Mesendoderm (in vitro differentiated cells): ENCODE data around the gene KCNJ5.

Experiments used
- DNase-seq: peaks from one replicate; pipeline ENCODE4 v3.0.0; 2013
- H2AK5ac ChIP-seq: 2 replicates; pipeline ENCODE4 v1.6.1; 2013; ENCODE audit warnings: low read length, inconsistent platforms
- H2BK120ac ChIP-seq: 2 replicates; pipeline ENCODE4 v1.6.1; 2013; ENCODE audit warnings: low read depth, mild to moderate bottlenecking, low read length, moderate library complexity, mixed read lengths
- H2BK15ac ChIP-seq: replicated peaks from 2 replicates; pipeline ENCODE4 v1.6.1; 2013; ENCODE audit warnings: low read depth, mild to moderate bottlenecking, moderate library complexity
- H2BK5ac ChIP-seq: 2 replicates; pipeline ENCODE4 v1.6.1; 2013; ENCODE audit warnings: low read length, inconsistent platforms
- H3K18ac ChIP-seq: 2 replicates; pipeline ENCODE4 v1.6.1; 2013; ENCODE audit warnings: mild to moderate bottlenecking, low read length, mixed read lengths
- H3K23ac ChIP-seq: one replicate; pipeline ENCODE4 v1.6.1; 2013; ENCODE audit warnings: low read length
- H3K27ac ChIP-seq: 2 replicates; pipeline ENCODE4 v1.5.1; 2013; ENCODE audit warnings: low read depth, mild to moderate bottlenecking, inconsistent platforms, low read length, moderate library complexity
- H3K27me3 ChIP-seq: 2 replicates; pipeline ENCODE4 v1.6.1; 2013; ENCODE audit warnings: low read length, control low read depth, mild to moderate bottlenecking, inconsistent platforms; ENCODE audit not compliant: insufficient read depth, poor library complexity
- H3K36me3 ChIP-seq: 2 replicates; pipeline ENCODE4 v1.6.1; 2013; ENCODE audit warnings: low read length, inconsistent platforms; ENCODE audit not compliant: control insufficient read depth, insufficient read depth
- H3K4ac ChIP-seq: one replicate; pipeline ENCODE4 v1.6.1; 2013; ENCODE audit warnings: low read depth, mild to moderate bottlenecking, low read length, moderate library complexity
- H3K4me1 ChIP-seq: 2 replicates; pipeline ENCODE4 v1.6.1; 2013; ENCODE audit warnings: low read depth, low read length, inconsistent platforms; ENCODE audit not compliant: control insufficient read depth
- H3K4me2 ChIP-seq: 2 replicates; pipeline ENCODE4 v1.6.1; 2013; ENCODE audit warnings: low read length
- H3K4me3 ChIP-seq: 2 replicates; pipeline ENCODE4 v1.5.1; 2013; ENCODE audit warnings: mild to moderate bottlenecking, low read length
- H3K56ac ChIP-seq: one replicate; pipeline ENCODE4 v1.6.1; 2013; ENCODE audit warnings: low read length
- H3K79me1 ChIP-seq: 2 replicates; pipeline ENCODE4 v1.6.1; 2013; ENCODE audit warnings: low read length, inconsistent platforms
- H3K79me2 ChIP-seq: 2 replicates; pipeline ENCODE4 v1.6.1; 2013; ENCODE audit warnings: mild to moderate bottlenecking, low read length; ENCODE audit not compliant: control insufficient read depth, insufficient read depth
- H3K9ac ChIP-seq: 2 replicates; pipeline ENCODE4 v1.6.1; 2013; ENCODE audit warnings: low read length, inconsistent platforms
- H4K5ac ChIP-seq: one replicate; pipeline ENCODE4 v1.6.1; 2013; ENCODE audit warnings: low read length
- H4K8ac ChIP-seq: one replicate; pipeline ENCODE4 v1.6.1; 2013; ENCODE audit warnings: low read depth, mild to moderate bottlenecking, control low read depth, low read length, moderate library complexity
- WGBS: extraction: QIAGEN DNeasy Blood & Tissue Kit; methylation state at CpG from one replicate; pipeline ENCODE4 v1.1.7; 2013; ENCODE audit warnings: low lambda C conversion rate, missing lambda C conversion rate; ENCODE audit not compliant: insufficient coverage; ENCODE audit errors: extremely low coverage; 5-methylcytosine and 5-hydroxymethylcytosine counted together

KCNJ5 gene

DNA sequence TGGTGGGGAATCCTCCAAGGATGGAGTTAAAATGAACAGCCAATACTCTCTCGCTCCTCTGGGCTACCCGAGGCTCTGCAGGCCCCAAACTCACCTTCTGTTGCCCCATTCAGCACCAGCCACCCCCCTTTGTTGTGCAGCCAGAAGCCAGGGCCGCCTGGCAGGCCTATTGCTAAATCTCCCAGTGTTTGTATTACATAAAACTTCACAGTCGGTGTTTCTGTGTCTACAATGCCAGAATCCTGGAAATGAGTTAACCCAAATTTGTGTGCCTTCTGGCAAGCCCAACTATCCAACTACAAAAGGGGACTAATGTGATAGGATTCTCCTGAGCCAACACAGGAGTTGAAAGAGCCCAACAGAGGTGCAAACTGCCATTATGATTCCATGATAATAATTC, 9.3 kb downstream of the KCNJ5 start:
- H3K27ac ChIP-seq = no peak overlapping the region
- peaks cover 32% of the 10 kb centered on the region for H3K27me3 ChIP-seq
- H4K8ac ChIP-seq = no peak overlapping the region
- no peak for DNase-seq
- H2BK120ac ChIP-seq = no peak overlapping the region
- no peak overlapping the region for H2AK5ac ChIP-seq
- H3K4ac ChIP-seq = no peak overlapping the region
- no CpG with 5 or more reads among the region's 4 CpGs for WGBS
- H3K79me2 ChIP-seq = no peaks in the 10 kb centered on the region
- H3K18ac ChIP-seq = no peak overlapping the region
- H3K23ac ChIP-seq = no peak overlapping the region
- no peak overlapping the region for H4K5ac ChIP-seq
- H3K36me3 ChIP-seq = no peaks in the 10 kb centered on the region
- no peak overlapping the region for H3K9ac ChIP-seq
- peaks cover 14% of the 10 kb centered on the region for H3K4me1 ChIP-seq
- H3K56ac ChIP-seq = no peak overlapping the region
- no peaks in the 10 kb centered on the region for H3K79me1 ChIP-seq
- H2BK15ac ChIP-seq = no peak overlapping the region
- H2BK5ac ChIP-seq = no peak overlapping the region
- no peak overlapping the region for H3K4me3 ChIP-seq
- H3K4me2 ChIP-seq = no peak overlapping the region

DNA sequence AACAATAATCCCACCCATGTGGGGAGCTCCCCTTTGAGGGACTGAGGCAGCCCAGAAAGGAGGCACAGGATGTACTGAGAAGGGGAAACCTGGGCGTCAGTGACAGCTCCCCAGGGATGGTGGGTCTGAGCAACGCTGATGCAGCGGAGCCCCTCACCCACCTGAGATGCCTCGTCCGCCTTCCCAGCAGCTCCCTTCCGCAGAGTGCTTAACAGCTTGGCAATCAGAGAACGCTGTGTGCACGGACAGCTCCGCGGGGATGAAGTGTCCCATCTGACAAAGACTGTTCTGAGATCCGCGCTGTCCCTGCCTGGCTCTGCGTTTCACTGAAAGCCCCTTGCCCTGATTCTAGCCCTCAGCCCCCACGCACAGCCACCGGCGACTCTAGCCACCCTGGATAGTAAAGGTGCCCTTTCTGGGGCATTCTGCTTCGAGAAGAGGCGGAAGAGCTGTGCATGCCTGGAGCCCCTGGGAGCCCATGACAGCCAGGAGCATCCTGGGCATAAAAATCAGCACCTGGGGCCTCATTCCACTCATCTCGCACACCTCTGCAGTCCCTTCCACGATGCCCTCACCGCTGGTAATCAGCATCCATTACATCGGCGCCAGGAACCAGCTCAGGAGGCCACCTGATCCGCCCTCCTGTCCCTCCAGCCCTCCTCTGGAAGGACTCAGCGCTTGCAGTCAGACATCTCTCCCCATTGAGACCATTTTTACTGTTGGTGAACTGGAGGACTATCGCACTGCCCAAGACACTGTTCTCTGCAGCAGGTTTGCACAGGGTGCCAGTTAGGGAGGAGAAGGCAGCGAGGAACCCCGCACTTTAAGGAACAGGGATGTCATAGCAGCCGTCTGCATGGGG, 10.7 kb downstream of the KCNJ5 start:
- no peak overlapping the region for H2BK15ac ChIP-seq
- peak overlapping the region; percentile 15 for H3K23ac ChIP-seq
- no peak overlapping the region for H3K27ac ChIP-seq
- no peaks in the 10 kb centered on the region for H3K79me1 ChIP-seq
- H3K4me1 ChIP-seq = peaks cover 14% of the 10 kb centered on the region
- no peak overlapping the region for H2AK5ac ChIP-seq
- H3K4ac ChIP-seq = no peak overlapping the region
- H3K4me2 ChIP-seq = peak overlapping the region; percentile 21
- H4K5ac ChIP-seq = no peak overlapping the region
- no peak overlapping the region for H4K8ac ChIP-seq
- H3K27me3 ChIP-seq = peaks cover 38% of the 10 kb centered on the region
- no peaks in the 10 kb centered on the region for H3K36me3 ChIP-seq
- WGBS = no CpG with 5 or more reads among the region's 29 CpGs
- no peak overlapping the region for H2BK5ac ChIP-seq
- H3K4me3 ChIP-seq = no peak overlapping the region
- H2BK120ac ChIP-seq = no peak overlapping the region
- peak overlapping the region; percentile 7 for H3K9ac ChIP-seq
- H3K79me2 ChIP-seq = no peaks in the 10 kb centered on the region
- H3K18ac ChIP-seq = no peak overlapping the region
- DNase-seq = peak; percentile 53
- H3K56ac ChIP-seq = peak overlapping the region; percentile 22

DNA sequence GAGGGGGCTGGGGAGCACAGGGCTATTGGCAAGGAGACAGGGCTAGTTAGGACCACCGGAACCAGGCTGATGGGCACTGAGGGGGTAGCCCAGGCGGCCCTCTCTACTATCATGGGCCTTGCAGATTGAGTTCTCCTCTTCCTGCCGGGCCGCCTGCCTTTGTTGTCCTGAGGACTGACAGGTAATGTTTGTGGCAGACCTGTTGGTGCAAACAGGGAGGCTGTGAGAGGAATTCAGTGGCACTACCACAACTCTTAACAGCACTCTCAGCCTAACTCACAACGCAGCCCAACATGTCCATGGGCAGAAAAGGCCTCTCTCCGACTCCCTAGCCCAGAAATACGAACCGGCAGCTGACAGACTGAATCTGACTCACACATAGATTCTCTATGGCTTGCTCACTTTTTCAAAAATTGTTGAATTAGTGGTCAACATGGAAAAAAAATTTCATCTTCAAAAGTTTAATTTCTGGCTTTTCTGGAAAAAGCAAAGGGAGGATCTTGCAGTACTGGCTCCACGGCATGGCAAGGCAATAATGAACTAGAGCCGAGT, 11.4 kb downstream of the KCNJ5 start:
- Histone ChIP-seq H3K23ac (no peak overlapping the region), H3K4me1 (peaks cover 14% of the 10 kb centered on the region), H3K56ac (peak overlapping the region; percentile 22), H4K5ac (no peak overlapping the region), H2BK5ac (no peak overlapping the region), H3K18ac (no peak overlapping the region), H2AK5ac (no peak overlapping the region), H3K4me3 (no peak overlapping the region), H4K8ac (no peak overlapping the region), H3K79me2 (no peaks in the 10 kb centered on the region), H3K4me2 (peak overlapping the region; percentile 19), H2BK120ac (no peak overlapping the region), H3K27me3 (peaks cover 38% of the 10 kb centered on the region), H3K36me3 (no peaks in the 10 kb centered on the region), H2BK15ac (no peak overlapping the region), H3K79me1 (no peaks in the 10 kb centered on the region), H3K9ac (peak overlapping the region; percentile 7), H3K4ac (no peak overlapping the region), H3K27ac (no peak overlapping the region)
- WGBS = no CpG with 5 or more reads among the region's 10 CpGs
- peak; percentile 36 for DNase-seq

DNA sequence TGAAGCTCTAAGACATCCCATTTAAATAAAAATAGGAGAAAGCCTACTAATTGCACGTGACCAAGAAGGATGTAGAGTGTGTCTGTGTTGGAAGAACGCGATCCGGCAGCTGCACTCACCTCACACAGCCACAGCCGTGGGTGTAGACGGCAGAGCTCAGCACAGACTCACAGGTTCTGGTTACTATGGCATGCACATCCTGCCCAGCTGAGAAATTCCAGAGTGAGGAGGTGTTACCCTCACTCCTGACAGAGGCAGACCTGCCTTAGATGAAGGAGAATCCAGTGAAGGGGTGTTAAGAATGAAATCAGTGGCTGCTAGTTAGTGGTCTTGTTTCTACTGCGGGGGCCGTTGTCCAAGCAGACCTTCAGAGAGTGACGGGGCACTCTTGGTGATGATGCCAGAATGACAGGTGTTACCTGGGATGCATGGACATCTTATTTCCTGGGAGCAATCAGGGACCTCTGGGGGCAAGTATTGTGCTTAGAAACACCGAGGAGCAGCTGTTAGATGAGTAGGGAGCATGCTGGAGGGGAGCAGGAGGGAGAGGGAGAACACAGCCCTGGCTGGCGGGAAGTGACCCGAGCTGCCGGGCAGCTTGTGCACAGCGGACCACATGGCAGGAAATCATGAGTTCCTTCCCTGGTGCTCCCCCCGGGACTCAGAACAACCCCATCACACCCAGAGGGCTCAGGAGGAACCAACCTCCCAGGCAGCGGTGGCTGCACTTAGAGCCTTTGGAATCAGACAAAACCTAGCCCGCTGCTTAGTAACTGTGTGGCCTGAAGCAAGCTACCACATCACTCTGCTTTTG, 12.3 kb downstream of the KCNJ5 start:
- no peak overlapping the region for H3K27ac ChIP-seq
- H2BK120ac ChIP-seq = no peak overlapping the region
- no peak overlapping the region for H2AK5ac ChIP-seq
- peaks cover 35% of the 10 kb centered on the region for H3K27me3 ChIP-seq
- DNase-seq = peak; percentile 95
- no peak overlapping the region for H3K4me3 ChIP-seq
- no peak overlapping the region for H4K8ac ChIP-seq
- no peak overlapping the region for H2BK15ac ChIP-seq
- no peaks in the 10 kb centered on the region for H3K79me1 ChIP-seq
- H3K9ac ChIP-seq = no peak overlapping the region
- H3K36me3 ChIP-seq = no peaks in the 10 kb centered on the region
- H3K56ac ChIP-seq = peak overlapping the region; percentile 36
- no peak overlapping the region for H3K18ac ChIP-seq
- no peak overlapping the region for H3K4ac ChIP-seq
- H3K4me1 ChIP-seq = peaks cover 14% of the 10 kb centered on the region
- no peaks in the 10 kb centered on the region for H3K79me2 ChIP-seq
- H3K23ac ChIP-seq = no peak overlapping the region
- H3K4me2 ChIP-seq = peak overlapping the region; percentile 44
- no peak overlapping the region for H4K5ac ChIP-seq
- no peak overlapping the region for H2BK5ac ChIP-seq
- no CpG with 5 or more reads among the region's 17 CpGs for WGBS

DNA sequence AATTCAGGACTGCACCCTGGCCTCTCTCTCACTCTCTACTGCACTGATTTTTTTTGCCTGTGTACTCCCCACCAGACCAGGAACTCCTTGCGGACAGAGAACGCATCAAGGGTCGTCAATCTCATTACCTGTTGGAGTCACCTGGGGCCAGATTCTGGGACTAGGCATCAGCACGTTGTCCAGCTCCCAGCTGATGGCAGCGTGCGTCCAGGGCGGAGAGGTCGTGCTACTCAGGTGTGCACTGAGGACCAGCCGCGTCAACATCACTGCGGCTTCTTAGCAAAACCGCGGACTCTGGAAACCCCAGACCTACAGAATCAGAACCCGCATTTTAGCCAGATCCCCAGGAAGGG, 13.1 kb downstream of the KCNJ5 start:
- H2BK120ac ChIP-seq = no peak overlapping the region
- H2AK5ac ChIP-seq = no peak overlapping the region
- H3K4me1 ChIP-seq = peaks cover 14% of the 10 kb centered on the region
- H3K4me3 ChIP-seq = no peak overlapping the region
- no peak overlapping the region for H4K5ac ChIP-seq
- H3K23ac ChIP-seq = no peak overlapping the region
- no peak overlapping the region for H2BK5ac ChIP-seq
- H3K79me2 ChIP-seq = no peaks in the 10 kb centered on the region
- H3K4ac ChIP-seq = no peak overlapping the region
- peaks cover 33% of the 10 kb centered on the region for H3K27me3 ChIP-seq
- WGBS = no CpG with 5 or more reads among the region's 14 CpGs
- H3K18ac ChIP-seq = no peak overlapping the region
- no peak overlapping the region for H3K27ac ChIP-seq
- peak; percentile 20 for DNase-seq
- H3K4me2 ChIP-seq = peak overlapping the region; percentile 12
- H3K56ac ChIP-seq = peak overlapping the region; percentile 12
- H3K79me1 ChIP-seq = no peaks in the 10 kb centered on the region
- H3K36me3 ChIP-seq = no peaks in the 10 kb centered on the region
- no peak overlapping the region for H2BK15ac ChIP-seq
- H3K9ac ChIP-seq = no peak overlapping the region
- H4K8ac ChIP-seq = no peak overlapping the region
